ENCODE measurements around the gene LIPH.

DNA sequence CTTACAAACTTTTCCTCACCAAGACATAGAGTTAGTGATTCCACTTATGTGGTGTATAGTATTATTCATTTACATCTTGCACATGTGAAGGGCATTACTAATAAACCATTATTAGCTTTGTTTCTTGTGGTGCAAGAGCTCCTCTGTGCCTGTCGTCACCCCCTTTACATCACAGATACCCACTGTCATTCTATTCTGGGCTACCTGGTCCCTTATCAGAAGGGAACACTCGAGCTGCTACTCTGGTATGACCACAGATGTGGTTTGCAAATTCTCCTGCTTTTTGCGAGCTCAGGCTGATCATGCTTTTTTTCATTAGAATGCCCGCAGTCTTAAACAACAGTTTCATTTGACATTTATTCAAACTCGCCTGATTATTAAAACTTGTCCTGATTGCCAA is 19.8 kb upstream of the LIPH start:
- TF ChIP-seq, protein P1, sequence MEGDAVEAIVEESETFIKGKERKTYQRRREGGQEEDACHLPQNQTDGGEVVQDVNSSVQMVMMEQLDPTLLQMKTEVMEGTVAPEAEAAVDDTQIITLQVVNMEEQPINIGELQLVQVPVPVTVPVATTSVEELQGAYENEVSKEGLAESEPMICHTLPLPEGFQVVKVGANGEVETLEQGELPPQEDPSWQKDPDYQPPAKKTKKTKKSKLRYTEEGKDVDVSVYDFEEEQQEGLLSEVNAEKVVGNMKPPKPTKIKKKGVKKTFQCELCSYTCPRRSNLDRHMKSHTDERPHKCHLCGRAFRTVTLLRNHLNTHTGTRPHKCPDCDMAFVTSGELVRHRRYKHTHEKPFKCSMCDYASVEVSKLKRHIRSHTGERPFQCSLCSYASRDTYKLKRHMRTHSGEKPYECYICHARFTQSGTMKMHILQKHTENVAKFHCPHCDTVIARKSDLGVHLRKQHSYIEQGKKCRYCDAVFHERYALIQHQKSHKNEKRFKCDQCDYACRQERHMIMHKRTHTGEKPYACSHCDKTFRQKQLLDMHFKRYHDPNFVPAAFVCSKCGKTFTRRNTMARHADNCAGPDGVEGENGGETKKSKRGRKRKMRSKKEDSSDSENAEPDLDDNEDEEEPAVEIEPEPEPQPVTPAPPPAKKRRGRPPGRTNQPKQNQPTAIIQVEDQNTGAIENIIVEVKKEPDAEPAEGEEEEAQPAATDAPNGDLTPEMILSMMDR (IDR thresholded peaks at IDR 0.05) = no peak
- TF ChIP-seq POLR2AphosphoS5 (IDR thresholded peaks at IDR 0.05) = no peak

All from esophagus muscularis mucosa (tissue), 3 donors.